NCI-H748 treated with DMSO at 0.1 percent for 48 hours (cell line): ENCODE data around the gene HSP90B1.

Source experiments
- DNase-seq: peaks from one replicate; lab custom pipeline; 2025; lab: John Stamatoyannopoulos, UW

Gene HSP90B1

DNA sequence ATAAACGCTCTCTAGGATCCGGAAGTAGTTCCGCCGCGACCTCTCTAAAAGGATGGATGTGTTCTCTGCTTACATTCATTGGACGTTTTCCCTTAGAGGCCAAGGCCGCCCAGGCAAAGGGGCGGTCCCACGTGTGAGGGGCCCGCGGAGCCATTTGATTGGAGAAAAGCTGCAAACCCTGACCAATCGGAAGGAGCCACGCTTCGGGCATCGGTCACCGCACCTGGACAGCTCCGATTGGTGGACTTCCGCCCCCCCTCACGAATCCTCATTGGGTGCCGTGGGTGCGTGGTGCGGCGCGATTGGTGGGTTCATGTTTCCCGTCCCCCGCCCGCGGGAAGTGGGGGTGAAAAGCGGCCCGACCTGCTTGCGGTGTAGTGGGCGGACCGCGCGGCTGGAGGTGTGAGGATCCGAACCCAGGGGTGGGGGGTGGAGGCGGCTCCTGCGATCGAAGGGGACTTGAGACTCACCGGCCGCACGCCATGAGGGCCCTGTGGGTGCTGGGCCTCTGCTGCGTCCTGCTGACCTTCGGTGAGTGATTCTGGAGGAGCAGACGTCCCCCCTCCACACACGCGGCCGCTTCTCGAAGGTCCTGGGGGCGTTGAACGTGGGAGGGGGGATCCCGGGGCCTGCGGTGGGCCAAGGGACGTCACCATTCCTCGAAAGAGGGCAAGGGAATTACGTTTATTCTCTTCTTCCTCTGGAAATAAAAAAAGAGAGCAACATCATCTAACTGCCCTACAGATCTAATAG lies at the start of gene HSP90B1:
TSS of gene HSP90B1 (plus strand) at position 377 of the 753 bp plus-strand sequence. CDS start at position 483, 106 bp downstream.
- DNase-seq = peak; percentile 99

DNA sequence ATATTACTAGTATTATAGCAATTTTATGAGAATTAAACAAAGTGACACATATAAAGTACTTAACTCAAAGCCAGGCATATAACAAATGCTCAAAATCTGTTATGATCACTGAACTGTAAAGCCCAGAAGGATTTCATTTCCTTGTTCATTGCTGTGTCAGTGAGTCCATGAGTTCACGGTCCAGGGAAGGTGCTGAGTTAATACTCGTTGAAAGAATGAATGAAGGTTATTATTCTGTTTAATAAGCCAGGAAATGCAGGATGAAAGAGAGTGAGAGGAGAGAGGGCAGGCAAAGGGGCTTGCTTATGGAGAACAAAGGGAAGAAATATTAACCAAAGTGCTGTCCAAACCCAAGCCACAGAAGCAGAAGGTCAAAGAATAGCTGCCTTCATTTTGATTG lies 48.9 kb upstream of the HSP90B1 start:
- DNase-seq = no peak

DNA sequence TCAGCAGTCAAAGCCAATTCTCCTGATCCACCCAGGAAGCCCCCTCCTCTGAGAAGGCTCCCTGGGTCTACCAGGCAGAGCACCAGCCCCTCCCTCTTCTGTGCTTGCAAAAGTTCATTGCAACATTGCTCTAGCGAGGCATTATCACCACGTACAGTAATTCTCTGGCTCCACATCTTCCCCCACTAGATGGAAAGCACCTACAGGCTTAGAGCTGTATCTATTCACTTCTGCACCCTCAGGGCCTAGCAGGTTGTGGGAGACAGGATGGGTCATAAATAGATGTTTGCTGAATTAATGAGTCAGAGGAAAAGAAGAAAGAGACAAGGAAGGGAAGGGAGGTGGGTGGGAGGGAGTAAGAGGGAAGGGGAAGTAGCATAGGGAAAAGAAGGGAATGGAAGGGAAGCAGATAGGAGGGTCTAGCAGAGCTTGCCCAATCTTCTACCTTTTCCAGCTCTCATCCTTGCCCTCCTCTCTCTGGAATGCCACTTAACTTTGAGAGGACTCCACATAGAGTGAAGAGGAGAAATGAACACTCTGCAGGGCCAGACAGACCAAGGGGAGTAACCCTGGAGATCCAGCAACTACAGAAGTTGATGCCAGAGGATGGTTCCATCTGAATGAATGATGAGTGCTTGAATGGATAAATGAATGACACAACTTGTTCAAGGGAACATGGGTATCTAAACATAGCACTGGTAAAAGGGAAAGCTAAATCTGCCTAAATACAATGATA lies 47.2 kb upstream of the HSP90B1 start:
- no peak for DNase-seq

DNA sequence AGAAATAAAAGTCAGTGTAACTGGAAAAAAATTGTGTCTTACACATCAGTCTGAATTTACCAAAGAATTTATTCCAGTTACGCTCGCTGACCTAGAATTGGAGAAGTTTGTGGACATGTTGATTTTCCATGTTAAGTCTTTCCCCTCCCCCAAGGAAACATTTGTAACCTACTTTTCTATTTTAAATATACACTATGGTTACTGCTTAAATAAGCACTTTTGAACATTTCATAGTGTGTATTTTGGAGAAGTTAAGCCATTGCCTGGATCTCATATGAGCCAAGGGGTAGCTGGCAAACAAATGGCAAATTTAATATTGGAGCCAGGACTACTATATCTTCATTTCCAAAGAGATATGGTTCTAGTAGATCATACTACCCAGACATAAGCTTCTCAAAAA lies 46.3 kb upstream of the HSP90B1 start:
- no peak for DNase-seq

DNA sequence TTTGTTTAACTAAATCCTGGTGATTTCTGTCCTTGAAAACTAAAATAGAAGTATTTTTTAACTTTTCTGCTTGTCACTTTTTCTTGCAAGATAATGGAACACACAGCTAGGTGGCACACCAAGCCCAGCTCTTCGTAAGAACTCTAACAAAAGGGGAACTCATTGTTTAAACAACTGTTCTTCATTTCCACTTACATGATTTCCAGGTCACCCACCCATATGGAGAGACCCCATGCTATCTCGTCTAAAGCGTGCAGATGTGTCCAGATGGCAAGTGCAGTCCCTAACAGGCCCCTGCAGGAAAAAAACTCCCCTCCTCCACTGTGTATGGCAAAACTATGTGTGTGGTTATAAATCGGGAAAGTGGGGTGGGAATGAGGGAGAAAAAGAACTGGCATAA lies 45.9 kb upstream of the HSP90B1 start:
- no peak for DNase-seq

DNA sequence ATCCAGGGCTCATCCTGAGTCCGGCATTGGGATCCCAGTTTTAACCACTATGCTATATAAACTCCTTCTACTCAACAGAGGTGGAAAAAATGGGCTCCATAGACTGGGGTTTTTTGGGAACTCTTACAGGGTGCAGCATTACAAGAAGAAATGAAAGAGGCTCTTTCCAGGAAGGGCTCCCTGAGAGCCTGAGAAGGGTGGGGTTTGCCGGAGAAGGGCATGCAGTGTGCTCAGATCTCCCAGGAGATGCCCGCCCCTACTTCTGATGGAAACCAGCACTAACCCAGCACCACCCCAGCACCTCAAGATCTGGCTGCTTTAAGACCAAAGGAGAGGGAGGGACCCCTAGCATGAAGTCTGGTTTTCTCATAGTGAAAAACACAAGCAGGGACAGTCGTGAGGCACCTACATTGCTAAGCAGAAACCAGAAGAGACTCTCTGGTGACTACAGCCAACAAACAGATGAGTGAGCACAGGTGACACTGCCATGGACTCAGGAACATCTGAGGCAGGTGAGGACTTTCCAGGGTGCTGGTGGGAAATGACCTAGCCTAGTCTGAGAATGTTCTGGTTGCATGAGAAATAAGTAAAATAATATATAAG lies 43.9 kb upstream of the HSP90B1 start:
- no peak for DNase-seq

DNA sequence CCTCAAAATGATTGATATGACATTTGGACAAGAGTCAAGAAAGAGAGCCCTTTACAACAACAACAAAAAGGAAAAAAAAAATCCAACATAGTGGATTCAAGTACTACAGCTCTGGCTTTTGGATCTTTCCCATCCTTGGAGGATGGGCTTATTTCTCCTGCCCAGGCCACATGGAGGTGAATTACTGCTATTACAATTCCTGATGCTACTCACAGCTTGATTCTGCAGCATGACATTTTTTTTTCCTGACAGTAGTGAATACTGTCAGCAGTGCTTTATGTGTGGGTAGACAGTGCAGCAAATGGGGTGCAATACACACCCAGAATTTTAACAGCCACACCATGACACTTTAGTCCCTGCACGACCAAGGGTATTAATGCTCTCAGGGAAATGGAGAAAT lies 42.5 kb upstream of the HSP90B1 start:
- DNase-seq = no peak

DNA sequence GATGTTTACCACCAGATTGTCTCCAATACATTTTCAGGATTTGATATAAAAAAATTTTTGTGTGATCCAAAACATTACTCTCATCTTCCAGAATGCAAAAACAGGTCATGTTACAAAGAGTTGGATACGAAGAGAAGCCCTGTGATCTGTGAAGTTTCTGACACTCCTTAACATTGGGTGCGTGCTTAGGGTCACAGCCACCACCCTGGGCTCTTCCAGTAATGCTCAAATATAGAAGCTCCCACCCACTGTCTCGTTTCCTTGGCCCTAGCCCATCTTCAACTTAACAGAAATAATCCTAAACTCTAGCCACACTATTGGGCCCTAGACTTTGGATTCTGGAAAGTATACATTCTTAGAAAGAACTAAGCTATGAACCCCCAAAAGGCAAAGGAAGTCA lies 32.9 kb upstream of the HSP90B1 start:
- DNase-seq = no peak

DNA sequence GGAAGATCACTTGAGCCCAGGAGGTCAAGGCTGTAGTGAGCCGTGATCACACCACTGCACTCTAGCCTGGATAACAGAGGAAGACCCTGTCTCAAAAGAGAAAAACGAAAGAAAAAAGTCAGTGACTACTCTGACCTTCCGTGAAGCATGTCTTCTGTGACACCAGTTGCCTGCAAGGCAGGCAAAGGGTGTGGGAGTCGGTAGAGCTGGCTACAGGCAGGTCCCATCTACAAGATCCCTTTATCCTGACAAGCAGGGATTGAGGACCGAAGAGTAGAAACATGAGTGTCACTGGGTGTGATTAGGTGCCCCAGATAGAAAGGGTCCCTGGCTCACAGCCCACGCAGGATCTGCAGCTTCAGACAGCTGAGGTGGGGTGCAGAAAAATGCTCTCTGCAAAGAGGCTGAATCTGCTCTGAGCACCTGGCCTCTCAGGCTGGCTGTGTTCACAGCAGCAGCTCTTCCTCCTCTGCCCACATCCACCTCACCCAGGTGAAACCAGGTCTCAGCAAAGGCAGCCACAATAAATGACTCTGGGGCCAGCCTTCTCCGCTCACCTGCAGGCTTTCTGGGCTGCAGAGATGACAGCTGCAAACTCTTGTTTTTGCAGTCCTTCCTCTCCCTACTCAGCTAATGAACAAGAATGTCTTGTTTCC lies 28.6 kb upstream of the HSP90B1 start:
- no peak for DNase-seq

DNA sequence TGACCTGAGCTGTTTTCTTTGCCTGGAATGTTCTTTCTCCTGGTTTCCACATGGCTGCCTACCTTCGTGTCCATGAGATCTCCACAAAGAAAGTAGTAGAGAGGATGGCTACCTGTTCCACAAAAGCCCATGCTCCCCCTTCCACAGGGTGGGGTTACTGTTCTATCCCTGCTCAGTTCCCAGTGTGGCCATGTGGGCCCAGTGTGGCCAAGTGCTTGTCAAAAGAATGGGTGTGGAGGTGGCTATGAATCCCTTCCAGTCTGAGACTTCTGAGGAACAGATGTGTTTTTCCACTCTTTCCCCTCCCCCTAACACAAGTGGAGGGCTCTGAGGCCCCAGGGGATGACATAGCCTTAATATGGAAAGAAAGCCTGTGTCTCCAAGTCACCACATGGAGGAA lies 26.2 kb upstream of the HSP90B1 start:
- DNase-seq = no peak

DNA sequence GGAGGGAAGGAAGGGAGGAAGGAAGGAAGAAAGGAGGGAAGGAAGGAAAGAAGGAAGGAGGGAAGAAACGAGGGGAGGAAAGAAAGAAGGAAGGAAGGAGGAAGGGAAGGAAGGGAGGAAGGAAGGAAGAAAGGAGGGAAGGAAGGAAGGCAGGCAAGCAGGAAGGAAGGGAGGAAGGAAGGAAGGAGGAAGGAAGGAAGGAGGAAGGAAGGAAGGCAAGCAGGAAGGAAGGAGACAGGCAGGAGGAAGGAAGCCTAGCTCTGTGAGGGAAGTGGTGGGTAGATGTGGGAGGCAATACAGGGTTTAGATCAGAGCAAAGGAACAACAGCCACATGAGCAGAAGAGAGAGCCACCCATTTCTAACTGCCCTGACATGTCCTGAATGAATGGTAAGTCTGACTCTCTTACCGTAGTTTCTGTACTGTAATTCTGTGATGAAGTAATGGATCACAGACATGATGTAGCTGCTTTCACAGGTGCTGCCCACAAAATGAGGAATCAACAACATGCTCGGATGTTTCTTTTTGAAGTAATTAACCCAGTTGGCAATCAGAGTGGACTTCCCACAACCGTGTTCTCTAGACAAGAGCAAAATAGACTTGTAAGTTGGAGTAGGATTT lies 24.4 kb upstream of the HSP90B1 start:
- DNase-seq = no peak

DNA sequence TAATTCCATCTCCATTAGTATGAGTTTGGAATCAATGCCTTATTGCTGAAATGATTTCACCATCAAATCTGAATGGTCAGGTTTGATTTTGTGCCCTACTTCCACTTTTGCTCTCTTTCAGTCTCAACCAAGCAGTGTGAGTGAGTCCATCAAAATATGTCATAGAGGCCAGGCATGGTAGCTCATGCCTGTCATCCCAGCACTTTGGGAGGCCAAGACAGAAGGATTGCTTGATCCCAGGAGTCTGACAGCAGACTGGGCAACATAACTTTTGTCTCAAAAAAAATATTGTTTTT lies 22.0 kb upstream of the HSP90B1 start:
- DNase-seq = no peak

DNA sequence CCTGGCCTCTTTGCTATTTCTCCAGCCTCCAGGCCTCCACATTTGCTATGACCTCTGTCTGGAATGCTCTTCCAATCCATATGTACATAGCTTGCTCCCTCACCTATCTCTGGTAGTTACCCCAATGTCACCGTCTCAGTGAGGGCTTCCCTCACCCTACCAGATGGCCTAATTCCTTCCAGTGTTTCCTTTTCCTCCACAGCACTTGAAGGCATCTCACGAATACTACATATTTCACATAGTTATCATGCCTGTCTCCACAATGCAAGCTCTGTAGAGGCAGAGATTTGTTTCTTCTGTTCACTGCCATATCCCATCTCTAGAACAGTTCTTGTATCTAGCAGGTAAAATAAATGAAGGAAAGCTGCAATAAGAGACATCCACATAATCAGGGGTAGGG lies 21.3 kb upstream of the HSP90B1 start:
- no peak for DNase-seq

DNA sequence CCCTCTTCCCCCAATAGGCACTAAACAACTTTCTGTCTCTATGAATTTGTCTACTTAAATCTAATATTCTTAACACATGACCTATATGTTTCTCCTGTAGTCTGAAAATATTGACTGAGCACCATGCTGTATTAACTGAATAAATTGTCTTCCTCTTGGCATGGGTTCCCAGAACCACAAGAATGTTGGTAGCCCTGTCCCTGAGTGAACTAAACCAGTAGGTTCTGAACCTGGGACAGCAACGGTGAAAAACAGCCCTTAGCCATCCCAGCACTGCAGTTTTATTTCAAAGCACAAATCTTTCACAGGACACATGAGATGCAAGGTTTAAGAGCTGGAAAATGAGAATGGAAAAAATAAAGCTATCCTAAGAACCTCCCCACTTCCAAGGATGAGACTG lies 20.4 kb upstream of the HSP90B1 start:
- DNase-seq = no peak

DNA sequence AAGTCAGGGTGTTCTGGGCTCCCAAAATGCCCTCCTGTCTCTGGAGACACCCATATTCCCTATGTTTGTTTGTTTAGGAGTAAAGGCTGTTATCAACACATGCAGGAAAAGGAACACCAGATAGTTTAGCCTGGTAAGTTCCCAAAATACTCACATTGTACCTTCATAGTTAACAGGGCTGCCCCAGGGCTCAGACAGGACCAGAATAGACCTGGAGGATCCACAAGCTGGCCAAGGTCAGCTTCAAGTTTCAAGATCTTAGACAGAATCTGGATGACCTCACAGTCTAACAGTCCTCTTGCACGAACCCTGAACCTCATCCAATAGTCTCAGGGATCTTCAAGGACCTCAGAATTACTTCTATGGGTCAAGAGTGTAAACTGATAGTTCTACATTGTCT lies 18.1 kb upstream of the HSP90B1 start:
- DNase-seq = no peak

DNA sequence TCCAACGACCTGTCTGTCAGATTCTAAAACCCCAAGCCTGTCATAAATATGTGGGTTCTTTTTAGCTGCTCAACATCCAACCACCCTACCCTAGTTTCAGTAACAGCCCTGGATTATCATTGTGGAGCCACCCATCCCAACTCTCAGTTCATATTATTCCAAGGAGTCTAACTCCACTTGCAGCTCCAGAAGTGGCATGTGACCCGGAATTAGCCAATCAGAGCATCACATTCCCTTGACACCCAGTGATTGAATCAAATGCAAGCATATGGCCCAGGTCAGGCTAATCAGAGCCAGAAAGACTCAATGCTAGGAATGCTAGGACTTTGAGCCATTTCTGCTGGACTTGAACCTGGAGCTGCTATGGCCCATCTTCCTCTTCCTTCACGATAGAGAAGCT lies 17.1 kb upstream of the HSP90B1 start:
- no peak for DNase-seq

DNA sequence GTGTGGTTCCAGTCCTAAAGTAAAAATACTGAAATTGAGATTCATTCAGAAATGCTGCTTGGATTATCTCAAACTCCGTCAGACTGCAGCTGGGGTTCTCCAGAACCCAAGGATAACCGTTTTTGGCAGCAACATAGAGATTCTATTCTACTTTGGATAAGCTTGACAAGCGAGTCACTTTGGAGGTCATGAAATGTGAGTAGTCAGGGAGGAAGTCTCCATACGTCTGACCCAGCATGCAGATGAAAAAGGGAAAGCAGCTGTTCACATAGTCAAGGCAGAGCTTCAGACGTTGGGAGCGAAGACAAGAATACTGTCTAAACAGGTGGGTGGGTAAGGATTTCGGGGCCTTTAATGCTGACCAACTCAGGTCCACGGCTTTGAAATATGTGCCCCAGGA lies 14.9 kb upstream of the HSP90B1 start:
- no peak for DNase-seq

DNA sequence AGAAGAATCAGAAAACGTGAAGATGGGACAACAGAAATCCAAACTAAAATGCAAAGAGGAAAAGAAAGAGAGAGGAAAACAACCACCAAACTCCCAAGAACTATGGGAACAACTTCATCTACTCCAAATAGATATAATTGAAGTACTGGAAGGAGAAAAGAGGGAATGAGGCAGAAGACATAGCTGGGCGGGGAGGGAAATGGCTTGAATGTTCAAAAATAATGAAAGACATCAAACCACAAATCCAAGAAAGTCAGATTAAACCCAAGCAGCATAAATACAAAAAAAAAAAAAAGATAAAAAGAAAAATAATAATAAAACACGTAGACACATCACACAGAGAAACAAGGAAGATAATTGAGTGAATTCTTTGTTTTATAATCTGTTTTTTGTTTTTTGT lies 12.3 kb upstream of the HSP90B1 start:
- DNase-seq = no peak

DNA sequence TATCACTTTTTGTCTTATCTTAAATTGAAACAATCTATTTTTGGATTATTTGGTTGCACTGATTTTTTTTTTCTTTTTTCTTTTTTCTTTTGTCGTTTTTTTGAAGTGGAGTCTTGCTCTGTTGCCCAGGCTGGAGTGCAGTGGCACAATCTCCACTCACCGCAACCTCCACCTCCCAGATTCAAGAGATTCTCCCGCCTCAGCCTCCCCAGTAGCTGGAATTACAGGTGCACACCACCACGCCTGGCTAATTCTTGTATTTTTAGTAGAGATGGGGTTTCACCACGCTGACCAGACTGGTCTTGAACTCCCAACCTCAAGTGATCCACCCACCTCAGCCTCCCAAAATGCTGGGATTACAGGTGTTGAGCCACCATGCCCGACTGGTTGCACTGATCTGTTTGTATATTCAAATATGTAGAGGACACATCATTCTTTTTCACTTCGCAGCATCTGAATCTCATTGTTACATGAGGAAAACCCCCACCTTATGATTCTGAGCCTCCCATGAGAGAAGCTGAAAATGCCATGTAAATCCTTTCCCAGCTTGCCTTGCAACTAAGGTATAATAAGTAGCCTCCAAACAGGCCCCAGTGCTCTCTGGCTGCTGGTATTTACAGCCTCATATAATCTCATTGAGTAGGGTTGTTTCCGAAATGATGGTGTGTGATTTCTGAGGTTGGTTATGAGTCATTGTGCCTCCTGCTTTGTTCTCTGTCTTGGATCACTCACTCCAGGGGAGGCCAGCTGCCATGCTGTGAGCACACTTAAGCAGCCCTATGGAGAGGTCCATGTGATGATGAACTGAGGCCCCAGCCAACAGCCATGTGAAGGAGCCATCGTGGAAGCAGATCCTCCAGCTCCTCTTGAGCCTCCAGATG lies 5.2 kb upstream of the HSP90B1 start:
- no peak for DNase-seq

DNA sequence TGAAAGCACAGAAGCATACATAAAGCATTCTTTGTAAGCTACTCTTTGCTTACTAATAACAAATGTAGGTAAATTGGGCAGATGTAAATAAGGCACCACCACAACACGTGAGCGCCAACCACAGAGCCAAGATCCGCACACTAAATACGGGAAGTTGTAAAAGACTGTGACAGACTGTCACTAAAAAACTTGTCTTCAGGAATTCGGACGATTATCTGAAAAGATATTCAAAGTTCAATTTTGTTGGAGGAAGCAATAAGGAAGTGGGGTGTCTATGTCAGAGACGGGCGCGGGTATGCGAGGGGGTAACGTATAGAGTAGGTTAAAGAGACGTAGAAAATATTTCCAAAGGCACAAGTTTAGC lies 1.5 kb upstream of the HSP90B1 start:
- no peak for DNase-seq

DNA sequence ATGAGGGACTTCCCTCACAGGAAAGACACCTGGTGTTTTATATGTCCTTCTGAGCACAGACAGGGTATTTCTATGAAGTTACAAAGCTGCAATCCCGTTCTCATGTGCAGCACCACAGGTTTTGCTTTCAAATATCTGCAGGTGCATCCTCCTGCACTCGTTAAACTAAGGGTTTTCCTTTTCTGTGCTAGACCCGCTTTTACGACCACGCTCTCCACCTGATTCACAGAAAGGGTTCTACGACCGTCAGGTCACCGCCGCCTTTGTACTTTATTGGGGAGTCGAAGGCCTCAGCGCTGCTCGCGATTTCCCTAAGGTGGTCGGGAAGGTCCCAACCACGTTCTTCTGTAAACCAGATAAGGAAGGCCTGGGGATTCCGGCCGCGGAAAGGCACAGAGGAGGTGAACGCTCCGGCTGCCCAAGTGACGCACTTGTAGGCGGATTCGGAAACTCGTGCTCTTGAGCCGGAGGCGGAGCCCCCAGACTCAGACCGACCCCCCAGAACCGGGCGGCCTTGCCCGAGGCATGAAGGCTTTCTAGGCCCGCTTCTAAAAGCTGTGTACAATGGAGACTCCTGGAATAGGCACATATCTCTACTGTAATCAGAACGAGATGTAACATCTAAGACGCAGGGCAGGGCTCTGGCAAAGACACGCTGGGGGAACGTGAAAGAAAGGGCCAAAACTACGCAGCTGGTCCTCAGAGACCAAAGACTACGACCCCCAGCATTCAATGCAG lies 995 bp upstream of the HSP90B1 start:
- DNase-seq = peak; percentile 87
